HEK293 (cell line): ENCODE measurements around the gene DSG2.
A peak's percentile ranks its signal among the peaks of the same experiment; 100 is the strongest.

Source experiments
- CTCF ChIA-PET: fragments of 350-600 bp; formaldehyde crosslinking; extraction: SDS; loops from one replicate; lab custom pipeline; 2021; ENCODE audit warnings: antibody characterized with exemption; lab: Yijun Ruan, JAX
- POLR2A ChIA-PET: fragments of 300-600 bp; formaldehyde crosslinking; extraction: SDS; loops from one replicate; lab custom pipeline; 2020; ENCODE audit warnings: antibody characterized with exemption, inconsistent platforms; lab: Yijun Ruan, JAX
- H3K27ac ChIP-seq: fragments of 200-500 bp; sonication (Bioruptor generic); 2 replicates; pipeline ENCODE4 v1.5.1; 2014; ENCODE audit warnings: low read depth, low read length, control low read depth, inconsistent platforms; ENCODE audit errors: extremely low read depth
- H3K36me3 ChIP-seq, 2 experiments: fragments of 200-500 bp in 1 of 2; sonication (Bioruptor generic) in 1 of 2; 1 replicate in 1 of 2; 2 replicates in 1 of 2; pipeline ENCODE4 v1.5.1; 2014 to 2017; ENCODE audit warnings: inconsistent platforms in 2 of 2, low read length in 2 of 2; ENCODE audit not compliant: control insufficient read depth in 2 of 2, insufficient read depth in 1 of 2
- H3K4me1 ChIP-seq: fragments of 200-500 bp; sonication (Bioruptor generic); 2 replicates; pipeline ENCODE4 v1.5.1; 2014; ENCODE audit warnings: mild to moderate bottlenecking, low read length, inconsistent platforms; ENCODE audit not compliant: control insufficient read depth, insufficient read depth
- H3K4me3 ChIP-seq: 2 replicates; pipeline ENCODE4 v1.5.1; 2011; ENCODE audit warnings: low read depth, mild to moderate bottlenecking, control low read depth, low read length, moderate library complexity
- H3K9me3 ChIP-seq: fragments of 200-500 bp; sonication (Bioruptor generic); 2 replicates; pipeline ENCODE4 v1.5.1; 2014; ENCODE audit warnings: low read depth, low read length, inconsistent platforms; ENCODE audit not compliant: control insufficient read depth, insufficient read depth
- IKZF3 ChIP-seq: fragments of 450-650 bp; IDR thresholded peaks from 2 replicates; pipeline ENCODE4 v1.5.0; 2018; ENCODE audit warnings: missing biosample characterization, mild to moderate bottlenecking, missing genetic modification characterization, moderate library complexity
- KLF1 ChIP-seq: fragments of 450-650 bp; formaldehyde crosslinking; IDR thresholded peaks from 2 replicates; pipeline ENCODE4 v1.5.1; 2016; ENCODE audit warnings: missing biosample characterization, missing genetic modification characterization
- MEIS1 ChIP-seq: sonication (generic); formaldehyde crosslinking; IDR thresholded peaks from 2 replicates; pipeline ENCODE4 v1.8.1; 2022; ENCODE audit warnings: missing genetic modification reagents, mild to moderate bottlenecking, borderline replicate concordance
- MYNN ChIP-seq: fragments of 450-650 bp; formaldehyde crosslinking; IDR thresholded peaks from 2 replicates; pipeline ENCODE4 v1.5.1; 2016; ENCODE audit warnings: missing biosample characterization, missing genetic modification characterization, borderline replicate concordance
- OSR2 ChIP-seq: fragments of 450-650 bp; formaldehyde crosslinking; IDR thresholded peaks from 2 replicates; pipeline ENCODE4 v1.5.1; 2016; ENCODE audit warnings: missing biosample characterization, missing genetic modification characterization
- SALL2 ChIP-seq: fragments of 450-650 bp; formaldehyde crosslinking; IDR thresholded peaks from 2 replicates; pipeline ENCODE4 v1.5.0; 2017; ENCODE audit warnings: missing biosample characterization, mild to moderate bottlenecking, missing genetic modification characterization, borderline replicate concordance
- SP3 ChIP-seq: fragments of 450-650 bp; formaldehyde crosslinking; IDR thresholded peaks from 2 replicates; pipeline ENCODE4 v1.5.1; 2016; ENCODE audit warnings: missing biosample characterization, missing genetic modification characterization
- ZBTB17 ChIP-seq: fragments of 450-650 bp; formaldehyde crosslinking; IDR thresholded peaks from 2 replicates; pipeline ENCODE4 v1.5.1; 2016; ENCODE audit warnings: missing biosample characterization, missing genetic modification characterization
- ZNF155 ChIP-seq: fragments of 450-650 bp; formaldehyde crosslinking; IDR thresholded peaks from 2 replicates; pipeline ENCODE4 v1.5.1; 2016; ENCODE audit warnings: missing biosample characterization, missing genetic modification characterization
- ZNF202 ChIP-seq: fragments of 450-650 bp; formaldehyde crosslinking; IDR thresholded peaks from 2 replicates; pipeline ENCODE4 v1.5.1; 2016; ENCODE audit warnings: missing biosample characterization, missing genetic modification characterization, borderline replicate concordance
- ZNF266 ChIP-seq: fragments of 450-650 bp; formaldehyde crosslinking; IDR thresholded peaks from 2 replicates; pipeline ENCODE4 v1.5.1; 2016; ENCODE audit warnings: missing biosample characterization, missing genetic modification characterization, low read depth
- ZNF335 ChIP-seq: fragments of 450-650 bp; formaldehyde crosslinking; conservative IDR thresholded peaks from 2 replicates; pipeline ENCODE4 v1.5.1; 2016; ENCODE audit warnings: missing biosample characterization, missing genetic modification characterization
- ZNF366 ChIP-seq: fragments of 450-650 bp; formaldehyde crosslinking; conservative IDR thresholded peaks from 2 replicates; pipeline ENCODE4 v1.5.1; 2016; ENCODE audit warnings: missing biosample characterization, missing genetic modification characterization
- ZNF529 ChIP-seq: fragments of 450-650 bp; formaldehyde crosslinking; IDR thresholded peaks from 2 replicates; pipeline ENCODE4 v1.5.1; 2017; ENCODE audit warnings: missing genetic modification characterization, missing biosample characterization; ENCODE audit not compliant: insufficient replicate concordance
- ZNF548 ChIP-seq: fragments of 450-650 bp; formaldehyde crosslinking; IDR thresholded peaks from 2 replicates; pipeline ENCODE4 v1.5.1; 2016; ENCODE audit warnings: missing biosample characterization, missing genetic modification characterization
- ZNF555 ChIP-seq: fragments of 450-650 bp; formaldehyde crosslinking; conservative IDR thresholded peaks from 2 replicates; pipeline ENCODE4 v1.5.1; 2017; ENCODE audit warnings: missing biosample characterization, mild to moderate bottlenecking, missing genetic modification characterization, inconsistent platforms
- ZNF558 ChIP-seq: fragments of 450-650 bp; formaldehyde crosslinking; IDR thresholded peaks from 2 replicates; pipeline ENCODE4 v1.5.1; 2016; ENCODE audit warnings: missing biosample characterization, missing genetic modification characterization
- ZNF610 ChIP-seq: fragments of 450-650 bp; formaldehyde crosslinking; IDR thresholded peaks from 2 replicates; pipeline ENCODE4 v1.5.1; 2016; ENCODE audit warnings: missing biosample characterization, missing genetic modification characterization, borderline replicate concordance
- ZNF654 ChIP-seq: fragments of 450-650 bp; formaldehyde crosslinking; IDR thresholded peaks from 2 replicates; pipeline ENCODE4 v1.5.1; 2016; ENCODE audit warnings: low read depth, missing biosample characterization, missing genetic modification characterization
- ZNF658 ChIP-seq: fragments of 450-650 bp; formaldehyde crosslinking; IDR thresholded peaks from 2 replicates; pipeline ENCODE4; 2016; ENCODE audit warnings: missing biosample characterization, missing genetic modification characterization
- ZNF701 ChIP-seq: fragments of 450-650 bp; formaldehyde crosslinking; IDR thresholded peaks from 2 replicates; pipeline ENCODE4 v1.5.1; 2016; ENCODE audit warnings: missing biosample characterization, missing genetic modification characterization
- ZXDB ChIP-seq: fragments of 450-650 bp; formaldehyde crosslinking; IDR thresholded peaks from 2 replicates; pipeline ENCODE4 v1.5.1; 2016; ENCODE audit warnings: missing biosample characterization, missing genetic modification characterization
- TF ChIP-seq, protein P1 (sequence below): fragments of 450-650 bp; formaldehyde crosslinking; IDR thresholded peaks from 2 replicates; pipeline ENCODE4 v1.5.1; 2016; ENCODE audit warnings: missing biosample characterization, missing genetic modification characterization
- TF ChIP-seq, protein P2 (sequence below): fragments of 450-650 bp; formaldehyde crosslinking; IDR thresholded peaks from 2 replicates; pipeline ENCODE4 v1.5.1; 2016; ENCODE audit warnings: missing biosample characterization, missing genetic modification characterization
- TF ChIP-seq, protein P3 (sequence below): fragments of 450-650 bp; formaldehyde crosslinking; optimal IDR thresholded peaks from 2 replicates; pipeline ENCODE3; 2016; ENCODE audit warnings: missing biosample characterization, mild to moderate bottlenecking, missing genetic modification characterization
- TF ChIP-seq, protein P4 (sequence below): fragments of 450-650 bp; formaldehyde crosslinking; IDR thresholded peaks from 2 replicates; pipeline ENCODE4 v1.5.1; 2017; ENCODE audit warnings: missing biosample characterization, missing genetic modification characterization
- TF ChIP-seq, protein P5 (sequence below): fragments of 450-650 bp; formaldehyde crosslinking; IDR thresholded peaks from 2 replicates; pipeline ENCODE4 v1.5.1; 2016; ENCODE audit warnings: missing biosample characterization, missing genetic modification characterization
- TF ChIP-seq, protein P6 (sequence below): sonication (generic); formaldehyde crosslinking; IDR thresholded peaks from 2 replicates; pipeline ENCODE4 v1.8.1; 2022; ENCODE audit warnings: mild to moderate bottlenecking, moderate library complexity, missing genetic modification reagents

DSG2 gene

DNA sequence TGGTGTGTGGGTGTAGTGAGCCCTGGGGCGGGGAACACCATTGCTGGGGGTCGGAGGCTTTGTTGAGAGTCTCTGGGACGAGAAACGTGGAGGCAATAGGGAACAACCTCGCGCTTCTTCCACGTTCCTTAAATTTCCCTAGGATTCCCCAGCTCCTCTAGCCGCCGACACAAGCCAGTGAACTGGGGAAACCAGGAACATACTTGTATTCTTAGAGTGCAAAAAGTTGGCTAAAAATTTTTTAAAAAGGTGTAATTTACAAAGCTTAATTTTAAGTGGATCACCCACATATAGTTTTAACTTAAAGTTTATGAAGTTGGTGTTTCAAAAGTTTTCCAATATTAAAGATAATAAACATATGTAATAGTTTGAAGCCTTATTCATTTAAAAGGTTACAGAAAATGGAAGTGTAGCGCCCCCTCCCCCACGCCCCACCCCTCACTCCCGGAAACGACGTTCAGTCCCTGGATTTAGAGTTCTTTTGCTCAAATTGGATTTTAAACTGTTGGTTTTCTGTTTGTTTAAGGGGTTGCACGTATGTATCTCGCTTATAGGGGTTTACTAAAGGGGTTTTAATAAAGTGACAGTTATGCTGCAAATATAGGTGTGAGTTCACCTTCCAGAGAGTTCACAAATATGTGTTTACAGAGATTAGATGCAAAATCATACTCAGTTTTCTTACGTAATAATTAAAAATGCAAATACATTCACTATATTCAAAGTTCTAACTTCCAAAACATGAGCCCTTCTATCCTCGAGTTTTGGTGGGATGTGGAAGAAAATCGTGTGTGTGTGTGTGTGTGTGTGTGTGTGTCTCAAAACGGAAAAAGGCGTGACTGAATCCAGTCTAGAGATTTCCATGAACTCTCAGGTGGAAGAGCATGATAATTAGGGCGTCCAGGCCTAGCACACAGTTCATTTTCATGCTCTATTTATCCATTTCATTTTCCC lies 872 bp downstream of the DSG2 start:
- ChIA-PET POLR2A (no interaction called here), CTCF (interaction anchor here (1.1 kb wide), 2 partner anchors 13 to 75 kb away, joined by 3 to 4 read pairs; no protein-coding TSS in a partner anchor)
- no peaks in the 10 kb centered on the region for H3K9me3 ChIP-seq
- H3K4me3 ChIP-seq: peak overlapping the region; percentile 64
- H3K27ac ChIP-seq: peak overlapping the region; percentile 82
- no peaks in the 10 kb centered on the region for H3K4me1 ChIP-seq
- H3K36me3 ChIP-seq: peaks cover 0 to 4% of the 10 kb centered on the region in 2 experiments; a peak in 1 of 3 replicates
- TF ChIP-seq, protein P1, sequence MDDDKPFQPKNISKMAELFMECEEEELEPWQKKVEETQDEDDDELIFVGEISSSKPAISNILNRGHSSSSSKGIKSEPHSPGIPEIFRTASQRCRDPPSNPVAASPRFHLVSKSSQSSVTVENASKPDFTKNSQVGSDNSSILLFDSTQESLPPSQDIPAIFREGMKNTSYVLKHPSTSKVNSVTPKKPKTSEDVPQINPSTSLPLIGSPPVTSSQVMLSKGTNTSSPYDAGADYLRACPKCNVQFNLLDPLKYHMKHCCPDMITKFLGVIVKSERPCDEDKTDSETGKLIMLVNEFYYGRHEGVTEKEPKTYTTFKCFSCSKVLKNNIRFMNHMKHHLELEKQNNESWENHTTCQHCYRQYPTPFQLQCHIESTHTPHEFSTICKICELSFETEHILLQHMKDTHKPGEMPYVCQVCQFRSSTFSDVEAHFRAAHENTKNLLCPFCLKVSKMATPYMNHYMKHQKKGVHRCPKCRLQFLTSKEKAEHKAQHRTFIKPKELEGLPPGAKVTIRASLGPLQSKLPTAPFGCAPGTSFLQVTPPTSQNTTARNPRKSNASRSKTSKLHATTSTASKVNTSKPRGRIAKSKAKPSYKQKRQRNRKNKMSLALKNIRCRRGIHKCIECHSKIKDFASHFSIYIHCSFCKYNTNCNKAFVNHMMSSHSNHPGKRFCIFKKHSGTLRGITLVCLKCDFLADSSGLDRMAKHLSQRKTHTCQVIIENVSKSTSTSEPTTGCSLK: no peak
- TF ChIP-seq, protein P2, sequence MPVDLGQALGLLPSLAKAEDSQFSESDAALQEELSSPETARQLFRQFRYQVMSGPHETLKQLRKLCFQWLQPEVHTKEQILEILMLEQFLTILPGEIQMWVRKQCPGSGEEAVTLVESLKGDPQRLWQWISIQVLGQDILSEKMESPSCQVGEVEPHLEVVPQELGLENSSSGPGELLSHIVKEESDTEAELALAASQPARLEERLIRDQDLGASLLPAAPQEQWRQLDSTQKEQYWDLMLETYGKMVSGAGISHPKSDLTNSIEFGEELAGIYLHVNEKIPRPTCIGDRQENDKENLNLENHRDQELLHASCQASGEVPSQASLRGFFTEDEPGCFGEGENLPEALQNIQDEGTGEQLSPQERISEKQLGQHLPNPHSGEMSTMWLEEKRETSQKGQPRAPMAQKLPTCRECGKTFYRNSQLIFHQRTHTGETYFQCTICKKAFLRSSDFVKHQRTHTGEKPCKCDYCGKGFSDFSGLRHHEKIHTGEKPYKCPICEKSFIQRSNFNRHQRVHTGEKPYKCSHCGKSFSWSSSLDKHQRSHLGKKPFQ: no peak
- TF ChIP-seq ZNF558 (tag by site-specific recombination) (no peak), MEIS1 (CRISPR knock-in tag) (no peak), ZNF155 (tag by site-specific recombination) (no peak), ZNF555 (tag by site-specific recombination) (no peak), SP3 (no peak), KLF1 (tag by site-specific recombination) (no peak), OSR2 (tag by site-specific recombination) (no peak), ZNF266 (no peak), ZBTB17 (tag by site-specific recombination) (no peak), ZNF658 (tag by site-specific recombination) (no peak), ZNF366 (tag by site-specific recombination) (no peak), IKZF3 (tag by site-specific recombination) (no peak), SALL2 (tag by site-specific recombination) (no peak), ZNF701 (tag by site-specific recombination) (no peak), ZNF529 (tag by site-specific recombination) (no peak), ZXDB (tag by site-specific recombination) (0 out of 2 replicates have a peak, but pooled peaks have one; percentile 45), ZNF202 (tag by site-specific recombination) (no peak), ZNF335 (tag by site-specific recombination) (peak; percentile 42; the same call in 1 of the 2 replicates), ZNF654 (no peak), ZNF610 (tag by site-specific recombination) (0 out of 2 replicates have a peak, but pooled peaks have one; percentile 7), ZNF548 (tag by site-specific recombination) (no peak), MYNN (tag by site-specific recombination) (no peak)
- TF ChIP-seq, protein P3, sequence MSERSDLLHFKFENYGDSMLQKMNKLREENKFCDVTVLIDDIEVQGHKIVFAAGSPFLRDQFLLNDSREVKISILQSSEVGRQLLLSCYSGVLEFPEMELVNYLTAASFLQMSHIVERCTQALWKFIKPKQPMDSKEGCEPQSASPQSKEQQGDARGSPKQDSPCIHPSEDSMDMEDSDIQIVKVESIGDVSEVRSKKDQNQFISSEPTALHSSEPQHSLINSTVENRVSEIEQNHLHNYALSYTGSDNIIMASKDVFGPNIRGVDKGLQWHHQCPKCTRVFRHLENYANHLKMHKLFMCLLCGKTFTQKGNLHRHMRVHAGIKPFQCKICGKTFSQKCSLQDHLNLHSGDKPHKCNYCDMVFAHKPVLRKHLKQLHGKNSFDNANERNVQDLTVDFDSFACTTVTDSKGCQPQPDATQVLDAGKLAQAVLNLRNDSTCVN (tag by site-specific recombination): no peak
- TF ChIP-seq, protein P4, sequence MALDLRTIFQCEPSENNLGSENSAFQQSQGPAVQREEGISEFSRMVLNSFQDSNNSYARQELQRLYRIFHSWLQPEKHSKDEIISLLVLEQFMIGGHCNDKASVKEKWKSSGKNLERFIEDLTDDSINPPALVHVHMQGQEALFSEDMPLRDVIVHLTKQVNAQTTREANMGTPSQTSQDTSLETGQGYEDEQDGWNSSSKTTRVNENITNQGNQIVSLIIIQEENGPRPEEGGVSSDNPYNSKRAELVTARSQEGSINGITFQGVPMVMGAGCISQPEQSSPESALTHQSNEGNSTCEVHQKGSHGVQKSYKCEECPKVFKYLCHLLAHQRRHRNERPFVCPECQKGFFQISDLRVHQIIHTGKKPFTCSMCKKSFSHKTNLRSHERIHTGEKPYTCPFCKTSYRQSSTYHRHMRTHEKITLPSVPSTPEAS: peak; percentile 74
- TF ChIP-seq, protein P5, sequence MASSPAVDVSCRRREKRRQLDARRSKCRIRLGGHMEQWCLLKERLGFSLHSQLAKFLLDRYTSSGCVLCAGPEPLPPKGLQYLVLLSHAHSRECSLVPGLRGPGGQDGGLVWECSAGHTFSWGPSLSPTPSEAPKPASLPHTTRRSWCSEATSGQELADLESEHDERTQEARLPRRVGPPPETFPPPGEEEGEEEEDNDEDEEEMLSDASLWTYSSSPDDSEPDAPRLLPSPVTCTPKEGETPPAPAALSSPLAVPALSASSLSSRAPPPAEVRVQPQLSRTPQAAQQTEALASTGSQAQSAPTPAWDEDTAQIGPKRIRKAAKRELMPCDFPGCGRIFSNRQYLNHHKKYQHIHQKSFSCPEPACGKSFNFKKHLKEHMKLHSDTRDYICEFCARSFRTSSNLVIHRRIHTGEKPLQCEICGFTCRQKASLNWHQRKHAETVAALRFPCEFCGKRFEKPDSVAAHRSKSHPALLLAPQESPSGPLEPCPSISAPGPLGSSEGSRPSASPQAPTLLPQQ (tag by site-specific recombination): 0 out of 2 replicates have a peak, but pooled peaks have one; percentile 5
- TF ChIP-seq, protein P6, sequence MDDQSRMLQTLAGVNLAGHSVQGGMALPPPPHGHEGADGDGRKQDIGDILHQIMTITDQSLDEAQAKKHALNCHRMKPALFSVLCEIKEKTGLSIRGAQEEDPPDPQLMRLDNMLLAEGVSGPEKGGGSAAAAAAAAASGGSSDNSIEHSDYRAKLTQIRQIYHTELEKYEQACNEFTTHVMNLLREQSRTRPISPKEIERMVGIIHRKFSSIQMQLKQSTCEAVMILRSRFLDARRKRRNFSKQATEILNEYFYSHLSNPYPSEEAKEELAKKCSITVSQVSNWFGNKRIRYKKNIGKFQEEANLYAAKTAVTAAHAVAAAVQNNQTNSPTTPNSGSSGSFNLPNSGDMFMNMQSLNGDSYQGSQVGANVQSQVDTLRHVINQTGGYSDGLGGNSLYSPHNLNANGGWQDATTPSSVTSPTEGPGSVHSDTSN (CRISPR knock-in tag): no peak
